ENCODE measurements around the gene NLK.

Gene NLK

DNA sequence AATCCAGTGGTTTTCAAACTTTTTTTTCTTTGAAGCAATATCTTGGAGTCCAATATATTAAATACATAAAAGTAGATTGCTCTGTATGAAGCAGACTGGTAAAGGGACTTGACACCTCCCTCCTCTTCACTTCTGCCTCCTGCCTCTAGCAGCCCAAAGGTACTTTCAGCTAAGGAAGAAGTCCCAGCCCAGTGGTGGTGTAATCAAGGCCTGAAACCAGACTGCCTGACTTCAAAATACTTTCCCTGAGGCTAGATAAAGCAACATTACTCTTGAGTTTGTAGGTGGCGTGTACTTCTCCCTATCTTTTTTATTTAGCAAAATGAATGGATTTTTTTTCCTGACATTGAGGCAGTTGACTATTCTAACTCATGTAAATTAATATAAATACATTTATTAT, 154.2 kb downstream of the NLK start:
- no peaks in the 10 kb centered on the region for H3K79me2 ChIP-seq (ENCODE audit: insufficient read depth, low read length)
- H3K4me2 ChIP-seq (ENCODE audit: low read depth, low read length, poor library complexity, severe bottlenecking) = no peak overlapping the region
- no peak overlapping the region for H3K4me3 ChIP-seq (ENCODE audit: low read length, poor library complexity, severe bottlenecking)
- TF ChIP-seq EZH2phosphoT487 (IDR thresholded peaks at IDR 0.05; ENCODE audit: borderline replicate concordance) = no peak
- TF ChIP-seq, protein P1, sequence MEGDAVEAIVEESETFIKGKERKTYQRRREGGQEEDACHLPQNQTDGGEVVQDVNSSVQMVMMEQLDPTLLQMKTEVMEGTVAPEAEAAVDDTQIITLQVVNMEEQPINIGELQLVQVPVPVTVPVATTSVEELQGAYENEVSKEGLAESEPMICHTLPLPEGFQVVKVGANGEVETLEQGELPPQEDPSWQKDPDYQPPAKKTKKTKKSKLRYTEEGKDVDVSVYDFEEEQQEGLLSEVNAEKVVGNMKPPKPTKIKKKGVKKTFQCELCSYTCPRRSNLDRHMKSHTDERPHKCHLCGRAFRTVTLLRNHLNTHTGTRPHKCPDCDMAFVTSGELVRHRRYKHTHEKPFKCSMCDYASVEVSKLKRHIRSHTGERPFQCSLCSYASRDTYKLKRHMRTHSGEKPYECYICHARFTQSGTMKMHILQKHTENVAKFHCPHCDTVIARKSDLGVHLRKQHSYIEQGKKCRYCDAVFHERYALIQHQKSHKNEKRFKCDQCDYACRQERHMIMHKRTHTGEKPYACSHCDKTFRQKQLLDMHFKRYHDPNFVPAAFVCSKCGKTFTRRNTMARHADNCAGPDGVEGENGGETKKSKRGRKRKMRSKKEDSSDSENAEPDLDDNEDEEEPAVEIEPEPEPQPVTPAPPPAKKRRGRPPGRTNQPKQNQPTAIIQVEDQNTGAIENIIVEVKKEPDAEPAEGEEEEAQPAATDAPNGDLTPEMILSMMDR (conservative IDR thresholded peaks at IDR 0.05; ENCODE audit: low read length) = no peak
- H3K27me3 ChIP-seq (ENCODE audit: insufficient read depth, low read length, poor library complexity, severe bottlenecking) = no peaks in the 10 kb centered on the region
- H4K20me1 ChIP-seq (ENCODE audit: insufficient read depth, low read length, poor library complexity, severe bottlenecking) = no peaks in the 10 kb centered on the region
- H3K9me3 ChIP-seq (ENCODE audit: insufficient read depth, low read depth, low read length) = no peaks in the 10 kb centered on the region
- H3K36me3 ChIP-seq (ENCODE audit: insufficient read depth, low read length) = peaks cover 28% of the 10 kb centered on the region; the same call in 1 of the 2 replicates
- H2AFZ ChIP-seq (ENCODE audit: low read length) = no peak overlapping the region
- no peaks in the 10 kb centered on the region for H3F3A ChIP-seq (ENCODE audit: low read depth)
- H3K9ac ChIP-seq (ENCODE audit: low read depth, low read length, poor library complexity, severe bottlenecking) = no peak overlapping the region
- H3K4me1 ChIP-seq (ENCODE audit: insufficient read depth, low read length, poor library complexity, severe bottlenecking) = no peaks in the 10 kb centered on the region
- no peaks in the 10 kb centered on the region for H3K9me2 ChIP-seq (replicated peaks; ENCODE audit: low read depth, low read length)

DNA sequence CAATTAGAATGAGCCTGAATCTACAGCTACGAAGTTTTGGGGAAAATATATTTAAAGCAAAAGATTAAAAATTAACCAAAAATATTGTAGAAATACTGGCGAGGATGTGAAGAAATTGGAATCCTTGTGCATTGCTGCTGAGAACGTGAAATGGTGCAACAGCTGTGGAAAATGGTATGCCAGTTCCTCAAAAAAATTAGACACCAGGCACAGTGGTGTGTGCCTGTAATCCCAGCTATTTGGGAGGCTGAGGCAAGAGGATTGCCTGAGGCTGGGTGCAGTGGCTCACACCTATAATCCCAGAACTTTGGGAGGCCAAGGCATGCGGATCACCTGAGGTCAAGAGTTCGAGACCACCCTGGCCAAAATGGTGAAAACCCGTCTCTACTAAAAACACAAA, 156.6 kb downstream of the NLK start:
- no peaks in the 10 kb centered on the region for H3K27me3 ChIP-seq (ENCODE audit: insufficient read depth, low read length, poor library complexity, severe bottlenecking)
- no peaks in the 10 kb centered on the region for H3K9me2 ChIP-seq (replicated peaks; ENCODE audit: low read depth, low read length)
- H3K4me2 ChIP-seq (ENCODE audit: low read depth, low read length, poor library complexity, severe bottlenecking) = no peak overlapping the region
- H4K20me1 ChIP-seq (ENCODE audit: insufficient read depth, low read length, poor library complexity, severe bottlenecking) = no peaks in the 10 kb centered on the region
- no peak overlapping the region for H3K4me3 ChIP-seq (ENCODE audit: low read length, poor library complexity, severe bottlenecking)
- no peaks in the 10 kb centered on the region for H3F3A ChIP-seq (ENCODE audit: low read depth)
- H3K36me3 ChIP-seq (ENCODE audit: insufficient read depth, low read length) = peaks cover 13% of the 10 kb centered on the region; the same call in 1 of the 2 replicates
- H3K79me2 ChIP-seq (ENCODE audit: insufficient read depth, low read length) = no peaks in the 10 kb centered on the region
- H3K4me1 ChIP-seq (ENCODE audit: insufficient read depth, low read length, poor library complexity, severe bottlenecking) = no peaks in the 10 kb centered on the region
- H2AFZ ChIP-seq (ENCODE audit: low read length) = no peak overlapping the region
- no peak for TF ChIP-seq EZH2phosphoT487 (IDR thresholded peaks at IDR 0.05; ENCODE audit: borderline replicate concordance)
- TF ChIP-seq, protein P1 (conservative IDR thresholded peaks at IDR 0.05; ENCODE audit: low read length) = no peak
- H3K9ac ChIP-seq (ENCODE audit: low read depth, low read length, poor library complexity, severe bottlenecking) = no peak overlapping the region
- H3K9me3 ChIP-seq (ENCODE audit: insufficient read depth, low read depth, low read length) = no peaks in the 10 kb centered on the region

DNA sequence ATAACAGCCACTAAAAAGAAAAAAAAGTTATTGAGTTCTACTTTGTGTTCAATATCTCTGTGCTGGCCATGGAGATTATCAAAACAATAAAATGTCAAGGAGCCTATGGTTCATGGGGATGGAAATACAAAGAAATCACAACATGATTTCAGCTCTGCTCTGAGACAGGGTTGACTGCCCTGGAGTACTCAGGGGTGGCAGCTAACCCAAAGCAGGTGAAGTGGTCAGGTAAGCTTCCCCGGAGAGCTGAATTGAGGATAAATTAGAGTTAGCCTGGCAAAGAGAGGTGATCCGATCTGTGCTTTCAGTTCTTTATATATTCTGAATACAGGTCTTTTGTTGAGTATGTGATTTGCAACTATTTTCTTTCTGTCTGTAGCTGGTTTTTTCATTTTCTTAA, 157.3 kb downstream of the NLK start:
- Histone ChIP-seq H3K9me2 (replicated peaks; ENCODE audit: low read depth, low read length) (no peaks in the 10 kb centered on the region), H3K79me2 (ENCODE audit: insufficient read depth, low read length) (no peaks in the 10 kb centered on the region), H3K9me3 (ENCODE audit: insufficient read depth, low read depth, low read length) (no peaks in the 10 kb centered on the region), H4K20me1 (ENCODE audit: insufficient read depth, low read length, poor library complexity, severe bottlenecking) (no peaks in the 10 kb centered on the region), H3K27me3 (ENCODE audit: insufficient read depth, low read length, poor library complexity, severe bottlenecking) (no peaks in the 10 kb centered on the region), H3F3A (ENCODE audit: low read depth) (no peaks in the 10 kb centered on the region), H3K4me3 (ENCODE audit: low read length, poor library complexity, severe bottlenecking) (no peak overlapping the region), H2AFZ (ENCODE audit: low read length) (no peak overlapping the region), H3K4me2 (ENCODE audit: low read depth, low read length, poor library complexity, severe bottlenecking) (no peak overlapping the region), H3K36me3 (ENCODE audit: insufficient read depth, low read length) (peaks cover 8% of the 10 kb centered on the region; the same call in 1 of the 2 replicates), H3K9ac (ENCODE audit: low read depth, low read length, poor library complexity, severe bottlenecking) (no peak overlapping the region), H3K4me1 (ENCODE audit: insufficient read depth, low read length, poor library complexity, severe bottlenecking) (no peaks in the 10 kb centered on the region)
- no peak for TF ChIP-seq EZH2phosphoT487 (IDR thresholded peaks at IDR 0.05; ENCODE audit: borderline replicate concordance)
- TF ChIP-seq, protein P1 (conservative IDR thresholded peaks at IDR 0.05; ENCODE audit: low read length) = no peak

All from Loucy (cell line).